Tibial nerve (tissue), 3 donors: Measurements from ENCODE around the gene SSPN.

Source experiments
- CTCF ChIP-seq, 5 experiments: fragments of 200-600 bp in 3 of 5; fragments of 450-650 bp in 2 of 5; sonication (generic) in 3 of 5; IDR thresholded peaks; one replicate each; pipeline ENCODE4 v1.5.1; 2016 to 2019; ENCODE audit warnings: antibody characterized with exemption in 5 of 5, mild to moderate bottlenecking in 3 of 5, moderate library complexity in 2 of 5
- POLR2A ChIP-seq, 2 donors: fragments of 450-650 bp; IDR thresholded peaks; one replicate each; pipeline ENCODE4 v1.6.1; 2017; ENCODE audit warnings: antibody characterized with exemption in 2 of 2, mild to moderate bottlenecking in 2 of 2, moderate library complexity in 2 of 2

GRCh38 chr12:26226629-26227360, 31.4 kb downstream of the SSPN start:
- TF ChIP-seq CTCF (IDR thresholded peaks at IDR 0.05) = no peak
- no peak for TF ChIP-seq POLR2A (IDR thresholded peaks at IDR 0.05)
